ENCODE results near the gene SH3BP2.

Gene SH3BP2

DNA sequence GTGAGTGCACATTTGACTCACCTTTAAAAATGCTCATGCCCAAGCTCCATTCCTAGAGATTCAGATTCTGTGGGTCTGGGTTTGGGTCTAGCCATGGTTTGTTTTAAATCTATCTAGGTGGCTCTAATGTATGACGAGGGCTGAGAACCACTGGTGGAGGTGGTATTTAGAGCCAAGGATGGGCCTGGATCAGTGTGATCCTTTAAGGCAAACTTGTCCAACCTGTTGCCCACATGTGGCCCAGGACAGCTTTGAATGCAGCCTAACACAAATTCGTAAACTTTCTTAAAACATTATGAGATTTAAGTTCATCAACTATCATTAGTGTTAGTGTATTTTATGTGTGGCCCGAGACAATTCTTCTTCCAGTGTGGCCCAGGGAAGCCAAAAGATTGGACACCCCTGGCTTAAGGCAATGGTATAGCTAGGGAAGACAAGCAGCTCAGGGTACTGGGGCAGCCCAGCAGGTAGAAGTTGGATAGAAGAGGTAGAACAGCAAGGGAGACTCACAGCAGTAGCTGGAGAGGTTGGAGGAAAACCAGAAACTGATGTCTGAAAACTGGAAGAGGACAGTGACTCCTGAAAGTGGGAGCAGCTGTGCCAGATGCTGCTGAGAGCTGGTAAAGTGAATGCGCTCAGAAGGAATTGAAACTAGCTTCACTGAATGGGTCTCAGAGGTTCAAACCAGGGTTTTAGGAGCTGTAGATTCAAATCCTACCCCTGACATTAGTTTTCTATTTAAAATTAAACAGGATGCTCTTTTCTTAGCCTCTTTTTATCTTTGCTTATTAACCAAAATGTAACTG lies 68.9 kb downstream of the SH3BP2 start:
- no peak overlapping the region for H3K4me2 ChIP-seq (ENCODE audit: low read length)
- H3K4me3 ChIP-seq (ENCODE audit: low read length) = no peak overlapping the region
- H3K27me3 ChIP-seq (ENCODE audit: control insufficient read depth, low read length) = no peaks in the 10 kb centered on the region
- peaks cover 55% of the 10 kb centered on the region for H3K79me2 ChIP-seq (ENCODE audit: control insufficient read depth, low read length)
- H3K9me3 ChIP-seq (ENCODE audit: control insufficient read depth, insufficient read depth, low read length) = no peaks in the 10 kb centered on the region
- H3K27ac ChIP-seq (ENCODE audit: low read depth, low read length) = no peak overlapping the region
- no peaks in the 10 kb centered on the region for H3K9me2 ChIP-seq (replicated peaks; ENCODE audit: control insufficient read depth, low read length)
- H3K4me1 ChIP-seq (ENCODE audit: control insufficient read depth, low read length) = peaks cover 21% of the 10 kb centered on the region
- peaks cover 24% of the 10 kb centered on the region for H4K20me1 ChIP-seq (ENCODE audit: control insufficient read depth, insufficient read depth, low read depth, low read length)
- H3K36me3 ChIP-seq (ENCODE audit: control insufficient read depth, low read length) = no peaks in the 10 kb centered on the region
- peaks cover 9% of the 10 kb centered on the region for H3F3A ChIP-seq (ENCODE audit: control insufficient read depth, insufficient read depth)
- TF ChIP-seq, protein P1, sequence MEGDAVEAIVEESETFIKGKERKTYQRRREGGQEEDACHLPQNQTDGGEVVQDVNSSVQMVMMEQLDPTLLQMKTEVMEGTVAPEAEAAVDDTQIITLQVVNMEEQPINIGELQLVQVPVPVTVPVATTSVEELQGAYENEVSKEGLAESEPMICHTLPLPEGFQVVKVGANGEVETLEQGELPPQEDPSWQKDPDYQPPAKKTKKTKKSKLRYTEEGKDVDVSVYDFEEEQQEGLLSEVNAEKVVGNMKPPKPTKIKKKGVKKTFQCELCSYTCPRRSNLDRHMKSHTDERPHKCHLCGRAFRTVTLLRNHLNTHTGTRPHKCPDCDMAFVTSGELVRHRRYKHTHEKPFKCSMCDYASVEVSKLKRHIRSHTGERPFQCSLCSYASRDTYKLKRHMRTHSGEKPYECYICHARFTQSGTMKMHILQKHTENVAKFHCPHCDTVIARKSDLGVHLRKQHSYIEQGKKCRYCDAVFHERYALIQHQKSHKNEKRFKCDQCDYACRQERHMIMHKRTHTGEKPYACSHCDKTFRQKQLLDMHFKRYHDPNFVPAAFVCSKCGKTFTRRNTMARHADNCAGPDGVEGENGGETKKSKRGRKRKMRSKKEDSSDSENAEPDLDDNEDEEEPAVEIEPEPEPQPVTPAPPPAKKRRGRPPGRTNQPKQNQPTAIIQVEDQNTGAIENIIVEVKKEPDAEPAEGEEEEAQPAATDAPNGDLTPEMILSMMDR (IDR thresholded peaks at IDR 0.05; ENCODE audit: low read depth, low read length, poor library complexity, severe bottlenecking) = no peak
- TF ChIP-seq EZH2phosphoT487 (IDR thresholded peaks at IDR 0.05; ENCODE audit: borderline replicate concordance, low read length) = no peak

- Histone ChIP-seq H3K4me3 (ENCODE audit: low read length) (no peak overlapping the region), H3K9me3 (ENCODE audit: control insufficient read depth, insufficient read depth, low read length) (no peaks in the 10 kb centered on the region), H4K20me1 (ENCODE audit: control insufficient read depth, insufficient read depth, low read depth, low read length) (peaks cover 24% of the 10 kb centered on the region), H3F3A (ENCODE audit: control insufficient read depth, insufficient read depth) (peaks cover 9% of the 10 kb centered on the region), H3K4me1 (ENCODE audit: control insufficient read depth, low read length) (peaks cover 21% of the 10 kb centered on the region), H3K27me3 (ENCODE audit: control insufficient read depth, low read length) (no peaks in the 10 kb centered on the region), H3K4me2 (ENCODE audit: low read length) (no peak overlapping the region), H3K9me2 (replicated peaks; ENCODE audit: control insufficient read depth, low read length) (no peaks in the 10 kb centered on the region), H3K36me3 (ENCODE audit: control insufficient read depth, low read length) (no peaks in the 10 kb centered on the region), H3K27ac (ENCODE audit: low read depth, low read length) (no peak overlapping the region), H3K79me2 (ENCODE audit: control insufficient read depth, low read length) (peaks cover 50% of the 10 kb centered on the region)
- TF ChIP-seq, protein P1 (IDR thresholded peaks at IDR 0.05; ENCODE audit: low read depth, low read length, poor library complexity, severe bottlenecking) = no peak
- no peak for TF ChIP-seq EZH2phosphoT487 (IDR thresholded peaks at IDR 0.05; ENCODE audit: borderline replicate concordance, low read length)
Observed at GRCh38 chr4:2862528-2862927, 69.6 kb downstream of the SH3BP2 start.

DNA sequence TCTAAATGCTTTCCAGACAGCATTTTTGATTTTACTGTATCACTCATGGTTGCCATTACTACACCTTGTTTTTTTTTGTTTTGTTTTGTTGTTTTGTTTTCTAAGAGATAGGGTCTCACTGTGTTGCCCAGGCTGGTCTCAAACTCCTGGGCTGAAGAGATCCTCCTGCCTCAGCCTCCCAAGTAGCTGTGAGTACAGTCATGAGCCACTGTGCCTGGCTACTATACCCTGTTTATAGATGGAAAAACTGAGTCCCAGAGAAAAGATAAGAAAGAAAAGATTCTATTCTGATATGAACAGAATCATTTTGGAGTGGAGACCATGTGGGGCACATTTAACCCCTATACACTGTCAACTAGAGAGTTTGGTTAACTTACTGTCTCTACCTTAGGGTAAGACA lies 70.8 kb downstream of the SH3BP2 start:
- Histone ChIP-seq H3K9me2 (replicated peaks; ENCODE audit: control insufficient read depth, low read length) (no peaks in the 10 kb centered on the region), H4K20me1 (ENCODE audit: control insufficient read depth, insufficient read depth, low read depth, low read length) (peaks cover 20% of the 10 kb centered on the region), H3F3A (ENCODE audit: control insufficient read depth, insufficient read depth) (peaks cover 9% of the 10 kb centered on the region), H3K4me2 (ENCODE audit: low read length) (no peak overlapping the region), H3K27me3 (ENCODE audit: control insufficient read depth, low read length) (no peaks in the 10 kb centered on the region), H3K9me3 (ENCODE audit: control insufficient read depth, insufficient read depth, low read length) (no peaks in the 10 kb centered on the region), H3K36me3 (ENCODE audit: control insufficient read depth, low read length) (no peaks in the 10 kb centered on the region), H3K27ac (ENCODE audit: low read depth, low read length) (no peak overlapping the region), H3K79me2 (ENCODE audit: control insufficient read depth, low read length) (peaks cover 44% of the 10 kb centered on the region), H3K4me3 (ENCODE audit: low read length) (no peak overlapping the region), H3K4me1 (ENCODE audit: control insufficient read depth, low read length) (peaks cover 21% of the 10 kb centered on the region)
- no peak for TF ChIP-seq EZH2phosphoT487 (IDR thresholded peaks at IDR 0.05; ENCODE audit: borderline replicate concordance, low read length)
- TF ChIP-seq, protein P1 (IDR thresholded peaks at IDR 0.05; ENCODE audit: low read depth, low read length, poor library complexity, severe bottlenecking) = no peak

Measured in DOHH2 (cell line).